IMR-90 (cell line): Measurements from ENCODE around the gene ZBED4. TPM values are rescaled to one million over a fixed set of nuclear protein-coding genes. Genes with fewer than 3 reads are reported as not detected.

Experiments used
- ATAC-seq: fragments of 200-7000 bp; cut with Tn5 transposase; 2 replicates; pipeline ENCODE4 v1.9.1; 2020; ENCODE audit warnings: low read depth, mild to moderate bottlenecking, moderate library complexity
- BruUV-seq: library from RNA; stranded (reverse); fragments of 400-500 nt; replicated peaks from 2 replicates; lab custom pipeline; 2021; lab: Mats Ljungman, UMichigan
- CTCF ChIA-PET: fragments of 300-600 bp; formaldehyde crosslinking; extraction: SDS; loops from one replicate; lab custom pipeline; 2021; ENCODE audit warnings: antibody characterized with exemption; lab: Yijun Ruan, JAX
- POLR2A ChIA-PET: fragments of 300-600 bp; sonication (Branson Sonifier 250); formaldehyde crosslinking; loops from one replicate; lab custom pipeline; 2022; ENCODE audit warnings: antibody characterized with exemption; ENCODE audit not compliant: unreplicated experiment; lab: Charles Lee
- DNase-seq: peaks from one replicate; pipeline ENCODE4 v3.0.0; 2013
- H2AFZ ChIP-seq: replicated peaks from 2 replicates; pipeline ENCODE3; 2013; ENCODE audit warnings: low read length, mild to moderate bottlenecking; ENCODE audit not compliant: poor library complexity
- H2AK5ac ChIP-seq: 2 replicates; pipeline ENCODE4 v1.6.1; 2013; ENCODE audit warnings: low read depth, low read length, inconsistent platforms
- H2AK9ac ChIP-seq: replicated peaks from 2 replicates; pipeline ENCODE3; 2013; ENCODE audit warnings: mild to moderate bottlenecking, low read depth, low read length, moderate library complexity; ENCODE audit not compliant: poor library complexity
- H2BK120ac ChIP-seq: 2 replicates; pipeline ENCODE4 v1.6.1; 2013; ENCODE audit warnings: low read depth, low read length, inconsistent platforms
- H2BK15ac ChIP-seq: 3 replicates; pipeline ENCODE4 v1.6.1; 2013; ENCODE audit warnings: low read depth, low read length, inconsistent platforms
- H2BK20ac ChIP-seq: 2 replicates; pipeline ENCODE4 v1.6.1; 2013; ENCODE audit warnings: low read depth, mild to moderate bottlenecking, inconsistent platforms, low read length, moderate library complexity
- H2BK5ac ChIP-seq: 2 replicates; pipeline ENCODE4 v1.6.1; 2013; ENCODE audit warnings: mild to moderate bottlenecking, low read depth, low read length, inconsistent platforms; ENCODE audit not compliant: poor library complexity, severe bottlenecking
- H3K14ac ChIP-seq: replicated peaks from 2 replicates; pipeline ENCODE4 v1.6.1; 2013; ENCODE audit warnings: low read depth, low read length, inconsistent platforms
- H3K18ac ChIP-seq: 2 replicates; pipeline ENCODE4 v1.6.1; 2013; ENCODE audit warnings: low read depth, low read length, control low read depth
- H3K23ac ChIP-seq: 2 replicates; pipeline ENCODE4 v1.6.1; 2013; ENCODE audit warnings: low read depth, low read length, inconsistent platforms
- H3K27ac ChIP-seq: 2 replicates; pipeline ENCODE4 v1.5.1; 2013; ENCODE audit warnings: mild to moderate bottlenecking, control low read depth, low read length; ENCODE audit not compliant: insufficient read depth
- H3K27me3 ChIP-seq: 2 replicates; pipeline ENCODE4 v1.6.1; 2013; ENCODE audit warnings: low read length; ENCODE audit not compliant: control insufficient read depth, insufficient read depth
- H3K36me3 ChIP-seq: 2 replicates; pipeline ENCODE4 v1.6.1; 2013; ENCODE audit warnings: low read length, mixed read lengths; ENCODE audit not compliant: control insufficient read depth, insufficient read depth
- H3K4ac ChIP-seq: 2 replicates; pipeline ENCODE4 v1.6.1; 2013; ENCODE audit warnings: low read depth, low read length, inconsistent platforms
- H3K4me1 ChIP-seq: 2 replicates; pipeline ENCODE4 v1.6.1; 2013; ENCODE audit warnings: low read length, mixed read lengths; ENCODE audit not compliant: control insufficient read depth, insufficient read depth
- H3K4me2 ChIP-seq: 2 replicates; pipeline ENCODE4 v1.6.1; 2013; ENCODE audit warnings: low read depth, mild to moderate bottlenecking, control low read depth, low read length, moderate library complexity
- H3K4me3 ChIP-seq: 2 replicates; pipeline ENCODE4 v1.5.1; 2013; ENCODE audit warnings: low read depth, mild to moderate bottlenecking, control low read depth, low read length, moderate library complexity; ENCODE audit not compliant: insufficient read depth
- H3K56ac ChIP-seq: 2 replicates; pipeline ENCODE4 v1.6.1; 2013; ENCODE audit warnings: low read length, inconsistent platforms; ENCODE audit not compliant: insufficient read depth; ENCODE audit errors: extremely low read depth
- H3K79me1 ChIP-seq, 2 experiments: 2 replicates each; pipeline ENCODE4 v1.6.1; 2013; ENCODE audit warnings: low read length in 2 of 2, inconsistent platforms in 1 of 2, low read depth in 1 of 2
- H3K9ac ChIP-seq: 2 replicates; pipeline ENCODE4 v1.6.1; 2013; ENCODE audit warnings: low read depth, low read length, control low read depth
- H3K9me1 ChIP-seq: 2 replicates; pipeline ENCODE4 v1.6.1; 2013; ENCODE audit warnings: low read length, inconsistent platforms; ENCODE audit not compliant: insufficient read depth
- H3K9me3 ChIP-seq: 2 replicates; pipeline ENCODE4 v1.6.1; 2013; ENCODE audit warnings: low read length; ENCODE audit not compliant: control insufficient read depth, insufficient read depth
- H4K20me1 ChIP-seq: 2 replicates; pipeline ENCODE4 v1.6.1; 2013; ENCODE audit warnings: low read length, inconsistent platforms; ENCODE audit not compliant: insufficient read depth
- H4K5ac ChIP-seq: 2 replicates; pipeline ENCODE4 v1.6.1; 2013; ENCODE audit warnings: mild to moderate bottlenecking, low read depth, low read length, control low read depth
- H4K8ac ChIP-seq, 2 experiments: 2 replicates each; pipeline ENCODE4 v1.6.1; 2013; ENCODE audit warnings: low read depth in 2 of 2, low read length in 2 of 2, control low read depth in 1 of 2, inconsistent platforms in 1 of 2
- H4K91ac ChIP-seq: 2 replicates; pipeline ENCODE4 v1.6.1; 2013; ENCODE audit warnings: low read depth, low read length, inconsistent platforms; ENCODE audit not compliant: insufficient read depth
- BHLHE40 ChIP-seq: fragments of 150-350 bp; IDR thresholded peaks from 2 replicates; pipeline ENCODE4 v1.6.1; 2016; ENCODE audit warnings: mild to moderate bottlenecking, low read depth, low read length
- CEBPB ChIP-seq: IDR thresholded peaks from 2 replicates; pipeline ENCODE4 v1.6.1; 2012; ENCODE audit warnings: low read depth, low read length, improper control_type of control experiment
- CHD1 ChIP-seq: IDR thresholded peaks from 2 replicates; pipeline ENCODE4 v1.6.1; 2012; ENCODE audit warnings: low read depth, low read length, improper control_type of control experiment
- MAFK ChIP-seq: IDR thresholded peaks from 2 replicates; pipeline ENCODE4 v1.6.1; 2012; ENCODE audit warnings: low read depth, low read length, improper control_type of control experiment
- MAZ ChIP-seq: IDR thresholded peaks from 2 replicates; pipeline ENCODE4 v1.6.1; 2012; ENCODE audit warnings: low read depth, mild to moderate bottlenecking, low read length, improper control_type of control experiment, moderate library complexity, borderline replicate concordance
- MXI1 ChIP-seq: IDR thresholded peaks from 2 replicates; pipeline ENCODE4 v1.6.1; 2012; ENCODE audit warnings: low read depth, mild to moderate bottlenecking, low read length, moderate library complexity, borderline replicate concordance
- POLR2A ChIP-seq: IDR thresholded peaks from 2 replicates; pipeline ENCODE4 v1.6.1; 2012; ENCODE audit warnings: mild to moderate bottlenecking, low read depth, low read length
- RAD21 ChIP-seq: IDR thresholded peaks from 2 replicates; pipeline ENCODE4 v1.6.1; 2012; ENCODE audit warnings: low read length, improper control_type of control experiment
- RFX5 ChIP-seq: IDR thresholded peaks from 2 replicates; pipeline ENCODE4 v1.8.0; 2012; ENCODE audit warnings: low read depth, mild to moderate bottlenecking, low read length, moderate library complexity
- USF2 ChIP-seq: fragments of 150-350 bp; IDR thresholded peaks from 2 replicates; pipeline ENCODE4 v1.6.1; 2017; ENCODE audit warnings: mild to moderate bottlenecking, antibody characterized with exemption, low read length, low read depth
- WGBS, 2 experiments: methylation state at CpG; one replicate each; pipeline versions ENCODE4 v1.1.5 to v1.1.7; 2013; ENCODE audit warnings: missing lambda C conversion rate in 2 of 2; ENCODE audit not compliant: insufficient read length in 1 of 2; ENCODE audit errors: extremely low coverage in 2 of 2; 5-methylcytosine and 5-hydroxymethylcytosine counted together
- dilution Hi-C: fragments of 300-500 bp; cut with HindIII; formaldehyde crosslinking; loops from one replicate; pipeline ENCODE4 v1.14.3; 2018; ENCODE audit warnings: low sequenced_read_pairs; ENCODE audit not compliant: unreplicated experiment
- in situ Hi-C: fragments of 300-500 bp; cut with MboI; formaldehyde crosslinking; loops from 3 replicates; pipeline ENCODE4 v1.14.3; 2019; ENCODE audit warnings: low sequenced_read_pairs, inconsistent platforms, mixed read lengths
- intact Hi-C: fragments of 100-400 bp; cut with micrococcal nuclease; formaldehyde crosslinking; loops from 2 replicates; pipeline ENCODE4 v1.10.0; 2022
- polyA plus RNA-seq, 3 experiments: library from polyadenylated mRNA; depleted of rRNA; stranded (reverse); fragments of >200 nt; gene quantifications; 2 replicates each; pipeline ENCODE4 v1.2.3, GENCODE V29; 2012; ENCODE audit warnings: low replicate concordance in 1 of 3
- total RNA-seq: library from RNA; depleted of rRNA; stranded (reverse); fragments of >200 nt; gene quantifications from 2 replicates; pipeline ENCODE4 v1.2.3, GENCODE V29; 2012

Gene ZBED4
- total and polyA plus RNA-seq, 2 of the 4 experiments (the other 2 are of a cell fraction), result 9.3 to 10.5 TPM

GRCh38 chr22:49904040-49904369 lies 50.4 kb downstream of the ZBED4 start:
- H2BK15ac ChIP-seq, result no peak overlapping the region
- dilution Hi-C loops, result no loop called here
- BruUV-seq, result no TSS peak
- peaks cover 40% of the 10 kb centered on the region for H3K36me3 ChIP-seq
- no peaks in the 10 kb centered on the region for H3K4me1 ChIP-seq
- ChIA-PET CTCF (no interaction called here), POLR2A (no interaction called here)
- H2BK120ac ChIP-seq, result no peak overlapping the region
- no peak overlapping the region for H2AK5ac ChIP-seq
- H3K18ac ChIP-seq, result no peak overlapping the region
- H3K4me3 ChIP-seq, result no peak overlapping the region
- no peaks in the 10 kb centered on the region for H3K27me3 ChIP-seq
- no peak overlapping the region for H3K23ac ChIP-seq
- DNase-seq (no peak), ATAC-seq (no peak)
- no peak overlapping the region for H3K9ac ChIP-seq
- peaks cover 4 to 28% of the 10 kb centered on the region in 2 experiments; a peak in 2 of 4 replicates for H3K79me1 ChIP-seq
- no peak overlapping the region for H4K5ac ChIP-seq
- H3K56ac ChIP-seq, result no peak overlapping the region
- H3K4ac ChIP-seq, result no peak overlapping the region
- no peak overlapping the region for H4K91ac ChIP-seq
- intact Hi-C loops, result no loop called here
- H3K4me2 ChIP-seq, result no peak overlapping the region
- H2BK20ac ChIP-seq, result no peak overlapping the region
- H3K9me1 ChIP-seq, result peaks cover 10% of the 10 kb centered on the region
- H4K20me1 ChIP-seq, result peaks cover 15% of the 10 kb centered on the region
- 92% methylated on average over 7 of the region's 11 CpGs; no CpG with 5 or more reads in 1 of the 2 experiments for WGBS, 2 experiments
- in situ Hi-C loops, result loop anchor here (25.0 kb wide), 1 partner anchor 92 kb away; no protein-coding TSS in a partner anchor
- H3K9me3 ChIP-seq, result no peaks in the 10 kb centered on the region
- H2BK5ac ChIP-seq, result no peak overlapping the region
- no peak overlapping the region for H3K27ac ChIP-seq
- no peak overlapping the region for H3K14ac ChIP-seq
- H2AK9ac ChIP-seq, result no peak overlapping the region
- no peak overlapping the region for H2AFZ ChIP-seq
- no peak overlapping the region for H4K8ac ChIP-seq
- TF ChIP-seq USF2 (no peak), RFX5 (no peak), CHD1 (no peak), POLR2A (no peak), MAZ (no peak), BHLHE40 (no peak), MXI1 (no peak), CEBPB (no peak), MAFK (no peak), RAD21 (no peak)
